K562 (cell line): Measurements from ENCODE around the gene B4GALNT4. TPM values are rescaled to one million over a fixed set of nuclear protein-coding genes. Genes with fewer than 3 reads are reported as not detected.

Experiments
- ATAC-seq: fragments of 200-7000 bp; cut with Tn5 transposase; 3 replicates; pipeline ENCODE4 v1.9.1; 2020; ENCODE audit warnings: moderate library complexity
- BruUV-seq: library from RNA; stranded (reverse); fragments of 400-500 nt; replicated peaks from 2 replicates; lab custom pipeline; 2021; lab: Mats Ljungman, UMichigan
- CTCF ChIA-PET: fragments of 300-600 bp; formaldehyde crosslinking; extraction: SDS; loops from one replicate; lab custom pipeline; 2021; ENCODE audit warnings: low intra/inter-chr PET ratio; lab: Yijun Ruan, JAX
- POLR2A ChIA-PET: fragments of 300-600, 350-650 bp; sonication (Branson Sonifier 250); formaldehyde crosslinking; extraction: SDS; loops from one replicate; lab custom pipeline; 2021; ENCODE audit warnings: antibody characterized with exemption, inconsistent platforms; lab: Yijun Ruan, JAX
- DNase-seq, 4 experiments: peaks; one replicate each; pipeline versions ENCODE4 v3.0.0 to v3.0.0-alpha.2; 2011 to 2018; ENCODE audit warnings: low spot score in 3 of 4, mixed read lengths in 3 of 4; ENCODE audit errors: extremely low read depth in 1 of 4
- FAIRE-seq: peaks from 2 replicates; lab custom pipeline; 2011; peaks lifted over from hg19 to GRCh38; lab: Jason Lieb, UNC
- H2AFZ ChIP-seq: 2 replicates; pipeline ENCODE4 v1.6.0; 2011; ENCODE audit warnings: low read depth, low read length, control low read depth, inconsistent platforms
- H3K27ac ChIP-seq: fragments of 200-600 bp; 3 replicates; pipeline ENCODE4 v1.8.0; 2011; ENCODE audit warnings: low read depth, mild to moderate bottlenecking, control low read depth, inconsistent platforms, low read length, moderate library complexity, mixed read lengths; ENCODE audit errors: extremely low read depth
- H3K27me3 ChIP-seq, 2 experiments: fragments of 300-600 bp in 1 of 2; 2 replicates in 1 of 2; 3 replicates in 1 of 2; pipeline versions ENCODE4 v1.6.0 to v1.8.0; 2011; ENCODE audit warnings: inconsistent platforms in 2 of 2, low read length in 2 of 2, mild to moderate bottlenecking in 1 of 2, mixed read lengths in 1 of 2, moderate library complexity in 1 of 2; ENCODE audit not compliant: control insufficient read depth in 2 of 2, insufficient read depth in 2 of 2
- H3K36me3 ChIP-seq: fragments of 300-600 bp; 3 replicates; pipeline ENCODE4 v1.8.0; 2011; ENCODE audit warnings: mild to moderate bottlenecking, low read length, inconsistent platforms; ENCODE audit not compliant: control insufficient read depth, insufficient read depth
- H3K4me1 ChIP-seq, 2 experiments: fragments of 200-600 bp in 1 of 2; replicated peaks in 1 of 2; 2 replicates in 1 of 2; 3 replicates in 1 of 2; pipeline versions ENCODE4 v1.5.1 to v1.8.0; 2011; ENCODE audit warnings: inconsistent platforms in 2 of 2, low read length in 2 of 2, mild to moderate bottlenecking in 1 of 2, mixed read lengths in 1 of 2, moderate library complexity in 1 of 2; ENCODE audit not compliant: control insufficient read depth in 2 of 2, insufficient read depth in 2 of 2
- H3K4me2 ChIP-seq: 2 replicates; pipeline ENCODE4 v1.6.1; 2011; ENCODE audit warnings: low read length, control low read depth, inconsistent platforms, mixed read lengths; ENCODE audit not compliant: insufficient read depth
- H3K4me3 ChIP-seq: fragments of 200-600 bp; sonication (generic), shearing (Covaris generic); 2 replicates; pipeline ENCODE4 v1.5.1; 2016; ENCODE audit warnings: control low read depth, inconsistent platforms
- H3K79me2 ChIP-seq: fragments of 200-600 bp; 3 replicates; pipeline ENCODE4 v1.8.0; 2011; ENCODE audit warnings: low read length, inconsistent platforms; ENCODE audit not compliant: control insufficient read depth, insufficient read depth
- H3K9ac ChIP-seq, 2 experiments: 2 replicates each; pipeline versions ENCODE4 v1.6.0 to v1.6.1; 2011; ENCODE audit warnings: low read depth in 2 of 2, low read length in 2 of 2, control low read depth in 1 of 2, inconsistent platforms in 1 of 2, mild to moderate bottlenecking in 1 of 2, mixed read lengths in 1 of 2; ENCODE audit not compliant: insufficient read depth in 1 of 2
- H3K9me1 ChIP-seq: one replicate; pipeline ENCODE4 v1.6.0; 2011; ENCODE audit warnings: inconsistent platforms, mild to moderate bottlenecking, low read length, moderate library complexity; ENCODE audit not compliant: control insufficient read depth, insufficient read depth
- H3K9me3 ChIP-seq: replicated peaks from 2 replicates; pipeline ENCODE4 v1.5.1; 2011; ENCODE audit warnings: low read depth, low read length, inconsistent platforms; ENCODE audit not compliant: control insufficient read depth, insufficient read depth
- H4K20me1 ChIP-seq: replicated peaks from 2 replicates; pipeline ENCODE4 v1.6.1; 2011; ENCODE audit warnings: low read length, inconsistent platforms, mixed read lengths; ENCODE audit not compliant: control insufficient read depth, insufficient read depth
- ETV6 ChIP-seq, 3 experiments: fragments of 150-350 bp in 1 of 3; sonication (generic) in 1 of 3; formaldehyde crosslinking in 1 of 3; IDR thresholded peaks; 2 replicates each; pipeline versions ENCODE4 v1.6.1 to v1.8.0; 2014 to 2022; ENCODE audit warnings: borderline replicate concordance in 2 of 3, low read depth in 2 of 3, antibody characterized with exemption in 1 of 3, low read length in 1 of 3, mild to moderate bottlenecking in 1 of 3, missing genetic modification reagents in 1 of 3
- HDGF ChIP-seq: fragments of 450-650 bp; IDR thresholded peaks from 2 replicates; pipeline ENCODE4 v1.6.1; 2016
- RREB1 ChIP-seq: fragments of 250-450 bp; sonication (Bioruptor Pico); IDR thresholded peaks from 2 replicates; pipeline ENCODE4 v1.4.0; 2020
- TBP ChIP-seq: optimal IDR thresholded peaks from 2 replicates; pipeline ENCODE3; 2011; ENCODE audit warnings: low read depth, low read length, improper control_type of control experiment
- THRAP3 ChIP-seq: fragments of 450-650 bp; IDR thresholded peaks from 2 replicates; pipeline ENCODE4 v1.6.1; 2016; ENCODE audit warnings: mild to moderate bottlenecking, inconsistent platforms, borderline replicate concordance
- WGBS: fragments of 100-300 bp; shearing (Covaris generic); methylation state at CpG from one replicate; pipeline ENCODE4 v1.1.6; 2016; ENCODE audit warnings: low coverage, mixed read lengths; ENCODE audit not compliant: insufficient coverage; ENCODE audit errors: missing lambda C conversion rate; 5-methylcytosine and 5-hydroxymethylcytosine counted together
- in situ Hi-C: fragments of 300-500 bp; cut with MboI; formaldehyde crosslinking; loops from 4 replicates; pipeline ENCODE4 v1.15.0; 2018; ENCODE audit warnings: inconsistent platforms, mixed read lengths
- intact Hi-C: fragments of 100-400 bp; cut with micrococcal nuclease; formaldehyde crosslinking; loops from 2 replicates; pipeline ENCODE4 v1.14.2; 2022
- polyA plus RNA-seq, 8 experiments: library from polyadenylated mRNA; depleted of rRNA in 4 of 8; stranded (reverse) in 5 of 8; unstranded in 3 of 8; fragments of >200 nt; fragmentation: Nextera tagmentation in 2 of 8; fragmentation: Illumina TruSeq in 1 of 8; extraction: Ambion mirVana in 2 of 8; extraction: Trizol in 1 of 8; gene quantifications; 2 replicates each; pipeline versions ENCODE4 v1.2.1 to v1.2.3, GENCODE V29; 2011 to 2014; ENCODE audit warnings: inconsistent platforms in 1 of 8, missing spikeins in 1 of 8
- total RNA-seq, 7 experiments: library from RNA; depleted of rRNA in 6 of 7; stranded (reverse); fragments of >200 nt in 6 of 7; fragmentation: Illumina TruSeq in 2 of 7; extraction: Trizol in 2 of 7; gene quantifications; 2 replicates each; pipeline versions ENCODE4 v1.2.1 to v1.2.3, GENCODE V29; 2011 to 2021; ENCODE audit warnings: low replicate concordance in 1 of 7

The B4GALNT4 gene
- total and polyA plus RNA-seq, 9 of the 15 experiments (the other 6 are each of a cell fraction or from before 2014, with no cell fraction given) = 0.20 to 37.1 (median 10.8) TPM; not detected in 1

- TF ChIP-seq RREB1 (CRISPR knock-in tag) = 0 out of 2 replicates have a peak, but pooled peaks have one; percentile 32
These were observed 42.8 kb upstream of the B4GALNT4 start (continued) for GRCh38 chr11:326592-326841.

- peak overlapping the region; percentile 63 for H3K4me2 ChIP-seq
- DNase-seq (peak; percentile 42 to 86 (median 53)), FAIRE-seq (peak; percentile 44), ATAC-seq (peak; percentile 53)
- peak overlapping the region; percentile 46 for H2AFZ ChIP-seq
- no peaks in the 10 kb centered on the region for H4K20me1 ChIP-seq
- H3K9me1 ChIP-seq = no peaks in the 10 kb centered on the region
- H3K4me3 ChIP-seq = peak overlapping the region; percentile 18; the same call in 1 of the 2 replicates
- no peaks in the 10 kb centered on the region for H3K36me3 ChIP-seq
- 0 out of 2 replicates have a peak, but pooled peaks cover 2% of the 10 kb centered on the region for H3K9me3 ChIP-seq
- CTCF ChIA-PET = no interaction called here
- peak overlapping the region; percentile 61 to 93 for H3K9ac ChIP-seq
- 3% methylated on average over 17 of the region's 19 CpGs for WGBS
- peaks cover 29% of the 10 kb centered on the region for H3K79me2 ChIP-seq
- peak overlapping the region; percentile 88 for H3K27ac ChIP-seq
- no TSS peak for BruUV-seq
- in situ Hi-C loops = no loop called here
- peaks cover 51 to 60% of the 10 kb centered on the region in 2 experiments for H3K4me1 ChIP-seq
- intact Hi-C loops = no loop called here
- no peaks in the 10 kb centered on the region for H3K27me3 ChIP-seq
- POLR2A ChIA-PET = interaction anchor here (0.7 to 1.7 kb wide), 7 partner anchors 9 to 119 kb away, joined by 3 to 11 read pairs (median 5); partner anchors contain the start of genes BET1L and RIC8A
- peak; percentile 51; the same call in 1 of the 2 replicates for TF ChIP-seq RREB1 (CRISPR knock-in tag)
- peak; percentile 28 to 62; a peak in 1 of 4 replicates for TF ChIP-seq ETV6 (IDR thresholded peaks at IDR 0.05; ENCODE audit: borderline replicate concordance in 1 of 2, low read depth in 2 of 2, low read length in 1 of 2)
- no peak for TF ChIP-seq ETV6 (CRISPR knock-in tag; IDR thresholded peaks at IDR 0.05; ENCODE audit: borderline replicate concordance)
- peak; percentile 7 for TF ChIP-seq TBP
- TF ChIP-seq HDGF = peak; percentile 55; the same call in 1 of the 2 replicates
- TF ChIP-seq THRAP3 = no peak
These were observed 42.3 kb upstream of the B4GALNT4 start for GRCh38 chr11:326842-327580.
